ENCODE data around the gene FGFR2.

DNA sequence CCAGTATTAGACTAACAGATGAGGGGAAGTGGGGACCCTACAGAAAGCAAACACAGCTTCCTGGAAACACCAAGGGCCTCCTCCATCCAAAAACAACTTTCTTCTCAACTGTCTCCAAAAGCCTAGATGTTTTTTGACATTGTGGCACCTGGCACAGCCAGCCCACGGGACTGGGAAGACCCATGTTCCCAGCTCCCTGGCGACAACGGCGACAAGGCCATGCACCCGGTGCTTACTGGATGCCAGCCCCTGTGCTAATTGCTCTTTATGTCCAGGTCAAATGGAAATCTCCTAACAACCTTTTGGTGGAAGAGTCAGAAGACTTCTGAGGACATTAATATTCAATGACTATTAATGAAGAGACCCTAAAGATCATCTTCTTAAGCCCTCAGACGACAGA is 7.1 kb downstream of the FGFR2 start:
- TF ChIP-seq CTCF (IDR thresholded peaks at IDR 0.05) = no peak
- TF ChIP-seq SIN3A (IDR thresholded peaks at IDR 0.05; ENCODE audit: borderline replicate concordance, low read depth, low read length) = no peak
- TF ChIP-seq FOXJ3 (CRISPR knock-in tag; IDR thresholded peaks at IDR 0.05) = no peak
- TF ChIP-seq, protein P1, sequence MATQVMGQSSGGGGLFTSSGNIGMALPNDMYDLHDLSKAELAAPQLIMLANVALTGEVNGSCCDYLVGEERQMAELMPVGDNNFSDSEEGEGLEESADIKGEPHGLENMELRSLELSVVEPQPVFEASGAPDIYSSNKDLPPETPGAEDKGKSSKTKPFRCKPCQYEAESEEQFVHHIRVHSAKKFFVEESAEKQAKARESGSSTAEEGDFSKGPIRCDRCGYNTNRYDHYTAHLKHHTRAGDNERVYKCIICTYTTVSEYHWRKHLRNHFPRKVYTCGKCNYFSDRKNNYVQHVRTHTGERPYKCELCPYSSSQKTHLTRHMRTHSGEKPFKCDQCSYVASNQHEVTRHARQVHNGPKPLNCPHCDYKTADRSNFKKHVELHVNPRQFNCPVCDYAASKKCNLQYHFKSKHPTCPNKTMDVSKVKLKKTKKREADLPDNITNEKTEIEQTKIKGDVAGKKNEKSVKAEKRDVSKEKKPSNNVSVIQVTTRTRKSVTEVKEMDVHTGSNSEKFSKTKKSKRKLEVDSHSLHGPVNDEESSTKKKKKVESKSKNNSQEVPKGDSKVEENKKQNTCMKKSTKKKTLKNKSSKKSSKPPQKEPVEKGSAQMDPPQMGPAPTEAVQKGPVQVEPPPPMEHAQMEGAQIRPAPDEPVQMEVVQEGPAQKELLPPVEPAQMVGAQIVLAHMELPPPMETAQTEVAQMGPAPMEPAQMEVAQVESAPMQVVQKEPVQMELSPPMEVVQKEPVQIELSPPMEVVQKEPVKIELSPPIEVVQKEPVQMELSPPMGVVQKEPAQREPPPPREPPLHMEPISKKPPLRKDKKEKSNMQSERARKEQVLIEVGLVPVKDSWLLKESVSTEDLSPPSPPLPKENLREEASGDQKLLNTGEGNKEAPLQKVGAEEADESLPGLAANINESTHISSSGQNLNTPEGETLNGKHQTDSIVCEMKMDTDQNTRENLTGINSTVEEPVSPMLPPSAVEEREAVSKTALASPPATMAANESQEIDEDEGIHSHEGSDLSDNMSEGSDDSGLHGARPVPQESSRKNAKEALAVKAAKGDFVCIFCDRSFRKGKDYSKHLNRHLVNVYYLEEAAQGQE (IDR thresholded peaks at IDR 0.05; ENCODE audit: low read depth, low read length) = no peak
- TF ChIP-seq TEAD4 (IDR thresholded peaks at IDR 0.05; ENCODE audit: borderline replicate concordance, insufficient read depth) = no peak
- no peak for TF ChIP-seq EP300 (IDR thresholded peaks at IDR 0.05; ENCODE audit: borderline replicate concordance in 1 of 2, low read depth in 1 of 2, low read length in 1 of 2)
- TF ChIP-seq GABPA (IDR thresholded peaks at IDR 0.05; ENCODE audit: low read depth) = no peak

Data from SK-N-SH (cell line).